Measurements from ENCODE around the gene HINFP. TPM values are rescaled to one million over a fixed set of nuclear protein-coding genes. Genes with fewer than 3 reads are reported as not detected.
"Not testable (repeated sequence)": the region's sequence is repeated elsewhere in the genome, so short reads cannot be mapped to it uniquely, and the experiment has no call there.

The HINFP gene
- total RNA-seq, 1 donor from 2014 or later = 21.9 TPM

GRCh38 chr11:119181677-119182412 lies 60.5 kb downstream of the HINFP start:
- H3K9me3 Mint-ChIP-seq (ENCODE audit: low read depth) = no peaks in the 10 kb centered on the region
- peaks cover 13% of the 10 kb centered on the region for H3K36me3 Mint-ChIP-seq (ENCODE audit: low read depth)
- H3K27ac Mint-ChIP-seq (ENCODE audit: unreplicated experiment) = no peak overlapping the region
- H3K4me3 Mint-ChIP-seq (ENCODE audit: unreplicated experiment) = no peak overlapping the region
- no peaks in the 10 kb centered on the region for H3K27me3 Mint-ChIP-seq (ENCODE audit: low read depth)
- peaks cover 8% of the 10 kb centered on the region for H3K4me1 Mint-ChIP-seq (ENCODE audit: low read depth)
- no peak for DNase-seq (ENCODE audit: low spot score)
- TF ChIP-seq, protein P1, sequence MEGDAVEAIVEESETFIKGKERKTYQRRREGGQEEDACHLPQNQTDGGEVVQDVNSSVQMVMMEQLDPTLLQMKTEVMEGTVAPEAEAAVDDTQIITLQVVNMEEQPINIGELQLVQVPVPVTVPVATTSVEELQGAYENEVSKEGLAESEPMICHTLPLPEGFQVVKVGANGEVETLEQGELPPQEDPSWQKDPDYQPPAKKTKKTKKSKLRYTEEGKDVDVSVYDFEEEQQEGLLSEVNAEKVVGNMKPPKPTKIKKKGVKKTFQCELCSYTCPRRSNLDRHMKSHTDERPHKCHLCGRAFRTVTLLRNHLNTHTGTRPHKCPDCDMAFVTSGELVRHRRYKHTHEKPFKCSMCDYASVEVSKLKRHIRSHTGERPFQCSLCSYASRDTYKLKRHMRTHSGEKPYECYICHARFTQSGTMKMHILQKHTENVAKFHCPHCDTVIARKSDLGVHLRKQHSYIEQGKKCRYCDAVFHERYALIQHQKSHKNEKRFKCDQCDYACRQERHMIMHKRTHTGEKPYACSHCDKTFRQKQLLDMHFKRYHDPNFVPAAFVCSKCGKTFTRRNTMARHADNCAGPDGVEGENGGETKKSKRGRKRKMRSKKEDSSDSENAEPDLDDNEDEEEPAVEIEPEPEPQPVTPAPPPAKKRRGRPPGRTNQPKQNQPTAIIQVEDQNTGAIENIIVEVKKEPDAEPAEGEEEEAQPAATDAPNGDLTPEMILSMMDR (IDR thresholded peaks at IDR 0.05) = no peak

- H3K9me3 Mint-ChIP-seq (ENCODE audit: low read depth); H3K4me1 Mint-ChIP-seq (ENCODE audit: low read depth); H3K4me3 Mint-ChIP-seq (ENCODE audit: unreplicated experiment); H3K27ac Mint-ChIP-seq (ENCODE audit: unreplicated experiment); DNase-seq (ENCODE audit: low spot score); H3K27me3 Mint-ChIP-seq (ENCODE audit: low read depth): not testable (repeated sequence)
- H3K36me3 Mint-ChIP-seq (ENCODE audit: low read depth) = peaks cover 11% of the 10 kb centered on the region
Observed at GRCh38 chr11:119184399-119184798, 63.0 kb downstream of the HINFP start.

Other genes starting within 250 kb of the HINFP start
- 0.07 to 0.27 TPM in 2 of 3 replicates, not detected in the other for gene CXCR5, start 237.7 kb upstream of the HINFP start, total RNA-seq
- 131 to 145 TPM (median 138 TPM) in 3 replicates for gene BCL9L, start 195.7 kb upstream of the HINFP start, total RNA-seq
- 0.22 to 0.63 TPM (median 0.38 TPM) in 3 replicates for gene UPK2, start 165.3 kb upstream of the HINFP start, total RNA-seq
- not detected in 3 replicates for gene FOXR1, start 149.8 kb upstream of the HINFP start, total RNA-seq
- gene CENATAC, start 123.4 kb upstream of the HINFP start, total RNA-seq = 16.6 to 30.0 TPM (median 16.7 TPM) in 3 replicates
- gene RPS25, start 103.2 kb upstream of the HINFP start, total RNA-seq = 600 to 777 TPM (median 609 TPM) in 3 replicates
- 73.0 to 78.8 TPM (median 75.0 TPM) in 3 replicates for gene TRAPPC4, start 102.8 kb upstream of the HINFP start, total RNA-seq
- 13.6 to 15.6 TPM (median 13.9 TPM) in 3 replicates for gene SLC37A4, start 90.7 kb upstream of the HINFP start, total RNA-seq
- gene HYOU1, start 64.4 kb upstream of the HINFP start, total RNA-seq = 213 to 227 TPM (median 214 TPM) in 3 replicates
- gene VPS11, start 53.8 kb upstream of the HINFP start, total RNA-seq = 28.0 to 30.3 TPM (median 30.1 TPM) in 3 replicates
- gene HMBS, start 36.7 kb upstream of the HINFP start, total RNA-seq = 16.1 to 21.3 TPM (median 16.7 TPM) in 3 replicates
- gene DPAGT1, start 19.7 kb upstream of the HINFP start, total RNA-seq = 37.0 to 58.2 TPM (median 41.2 TPM) in 3 replicates
- gene C2CD2L, start 14.2 kb upstream of the HINFP start, total RNA-seq = 11.8 to 13.2 TPM (median 12.1 TPM) in 3 replicates
- 0.80 to 2.5 TPM (median 2.0 TPM) in 3 replicates for gene ABCG4, start 27.5 kb downstream of the HINFP start, total RNA-seq
- gene NLRX1, start 47.1 kb downstream of the HINFP start, total RNA-seq = 13.0 to 20.1 TPM (median 19.2 TPM) in 3 replicates
- gene NHERF4, start 63.9 kb downstream of the HINFP start, total RNA-seq = not detected in 3 replicates
- 17.8 to 25.8 TPM (median 25.5 TPM) in 3 replicates for gene CBL, start 84.8 kb downstream of the HINFP start, total RNA-seq
- gene MCAM, start 195.6 kb downstream of the HINFP start, total RNA-seq = 170 to 527 TPM (median 509 TPM) in 3 replicates
- gene RNF26, start 212.9 kb downstream of the HINFP start, total RNA-seq = 22.8 to 26.0 TPM (median 24.3 TPM) in 3 replicates
- 16.2 to 67.2 TPM (median 67.1 TPM) in 3 replicates for gene C1QTNF5, start 219.3 kb downstream of the HINFP start, total RNA-seq
- gene MFRP, start 225.1 kb downstream of the HINFP start, total RNA-seq = not detected in 3 replicates

Measured in chondrocyte (in vitro differentiated cells).